ENCODE results near the gene ILDR2.

GRCh38 chr1:166977951-166978350 lies 2.6 kb upstream of the ILDR2 start:
- TF ChIP-seq, protein P1, sequence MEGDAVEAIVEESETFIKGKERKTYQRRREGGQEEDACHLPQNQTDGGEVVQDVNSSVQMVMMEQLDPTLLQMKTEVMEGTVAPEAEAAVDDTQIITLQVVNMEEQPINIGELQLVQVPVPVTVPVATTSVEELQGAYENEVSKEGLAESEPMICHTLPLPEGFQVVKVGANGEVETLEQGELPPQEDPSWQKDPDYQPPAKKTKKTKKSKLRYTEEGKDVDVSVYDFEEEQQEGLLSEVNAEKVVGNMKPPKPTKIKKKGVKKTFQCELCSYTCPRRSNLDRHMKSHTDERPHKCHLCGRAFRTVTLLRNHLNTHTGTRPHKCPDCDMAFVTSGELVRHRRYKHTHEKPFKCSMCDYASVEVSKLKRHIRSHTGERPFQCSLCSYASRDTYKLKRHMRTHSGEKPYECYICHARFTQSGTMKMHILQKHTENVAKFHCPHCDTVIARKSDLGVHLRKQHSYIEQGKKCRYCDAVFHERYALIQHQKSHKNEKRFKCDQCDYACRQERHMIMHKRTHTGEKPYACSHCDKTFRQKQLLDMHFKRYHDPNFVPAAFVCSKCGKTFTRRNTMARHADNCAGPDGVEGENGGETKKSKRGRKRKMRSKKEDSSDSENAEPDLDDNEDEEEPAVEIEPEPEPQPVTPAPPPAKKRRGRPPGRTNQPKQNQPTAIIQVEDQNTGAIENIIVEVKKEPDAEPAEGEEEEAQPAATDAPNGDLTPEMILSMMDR (conservative IDR thresholded peaks at IDR 0.05), result no peak
- TF ChIP-seq EZH2 (IDR thresholded peaks at IDR 0.05; ENCODE audit: low read depth), result no peak
